Measurements from ENCODE around the gene OSBP2. TPM values are rescaled to one million over a fixed set of nuclear protein-coding genes. Genes with fewer than 3 reads are reported as not detected.

OSBP2 gene
- total RNA-seq, 2 experiments from 2014 or later = 1.2 to 1.6 TPM

- CTCF ChIA-PET = no interaction called here
- Histone ChIP-seq H3K36me3 (ENCODE audit: insufficient read depth, low read length) (no peaks in the 10 kb centered on the region), H3K4me1 (ENCODE audit: insufficient read depth, low read length) (no peaks in the 10 kb centered on the region), H3K27me3 (ENCODE audit: control insufficient read depth in 1 of 2, insufficient read depth in 2 of 2, low read length in 2 of 2) (no peaks in the 10 kb centered on the region), H3K9me3 (ENCODE audit: control insufficient read depth in 1 of 2, insufficient read depth in 1 of 2, low read length in 2 of 2) (no peaks in the 10 kb centered on the region), H3K4me3 (ENCODE audit: low read length) (no peak overlapping the region), H3K27ac (ENCODE audit: low read depth in 1 of 2, low read length in 2 of 2) (no peak overlapping the region)
- H3K4me1 Mint-ChIP-seq (ENCODE audit: low read depth) = no peaks in the 10 kb centered on the region
- ATAC-seq (ENCODE audit: poor library complexity) (no peak), DNase-seq (no peak)
- peaks cover 31% of the 10 kb centered on the region for H3K27me3 Mint-ChIP-seq
- POLR2A ChIA-PET = no interaction called here
- no peak for TF ChIP-seq CTCF (IDR thresholded peaks at IDR 0.05)
- intact Hi-C loops (cut with DNase I, micrococcal nuclease) = no loop called here
- no peak overlapping the region for H3K27ac Mint-ChIP-seq
- H3K9me3 Mint-ChIP-seq = no peaks in the 10 kb centered on the region
- no peak overlapping the region for H3K4me3 Mint-ChIP-seq
- H3K36me3 Mint-ChIP-seq (ENCODE audit: low read depth) = no peaks in the 10 kb centered on the region
These were observed 13.5 kb upstream of the OSBP2 start for GRCh38 chr22:30680991-30681770.

GRCh38 chr22:30681831-30682230, 12.8 kb upstream of the OSBP2 start:
- CTCF ChIA-PET = no interaction called here

GRCh38 chr22:30685178-30685577, 9.5 kb upstream of the OSBP2 start:
- H3K4me3 ChIP-seq (ENCODE audit: low read length) = no peak overlapping the region
- no peak for TF ChIP-seq CTCF (IDR thresholded peaks at IDR 0.05)
- H3K27me3 ChIP-seq (ENCODE audit: control insufficient read depth in 1 of 2, insufficient read depth in 2 of 2, low read length in 2 of 2) = no peaks in the 10 kb centered on the region
- H3K9me3 ChIP-seq (ENCODE audit: control insufficient read depth in 1 of 2, insufficient read depth in 1 of 2, low read length in 2 of 2) = no peaks in the 10 kb centered on the region
- no peaks in the 10 kb centered on the region for H3K9me3 Mint-ChIP-seq
- no peaks in the 10 kb centered on the region for H3K4me1 Mint-ChIP-seq (ENCODE audit: low read depth)
- intact Hi-C loops (cut with DNase I, micrococcal nuclease) = no loop called here
- no peaks in the 10 kb centered on the region for H3K4me1 ChIP-seq (ENCODE audit: insufficient read depth, low read length)
- ATAC-seq (ENCODE audit: poor library complexity) (no peak), DNase-seq (no peak)
- H3K27ac ChIP-seq (ENCODE audit: low read depth in 1 of 2, low read length in 2 of 2) = no peak overlapping the region
- H3K27ac Mint-ChIP-seq = no peak overlapping the region
- H3K27me3 Mint-ChIP-seq = peaks cover 8% of the 10 kb centered on the region
- ChIA-PET POLR2A (no interaction called here), CTCF (no interaction called here)
- no peak overlapping the region for H3K4me3 Mint-ChIP-seq
- H3K36me3 Mint-ChIP-seq (ENCODE audit: low read depth) = no peaks in the 10 kb centered on the region
- H3K36me3 ChIP-seq (ENCODE audit: insufficient read depth, low read length) = no peaks in the 10 kb centered on the region

More at GRCh38 chr22:30681831-30682230, 12.8 kb upstream of the OSBP2 start:
- Histone ChIP-seq H3K9me3 (ENCODE audit: control insufficient read depth in 1 of 2, insufficient read depth in 1 of 2, low read length in 2 of 2) (no peaks in the 10 kb centered on the region), H3K36me3 (ENCODE audit: insufficient read depth, low read length) (no peaks in the 10 kb centered on the region), H3K4me3 (ENCODE audit: low read length) (no peak overlapping the region), H3K27ac (ENCODE audit: low read depth in 1 of 2, low read length in 2 of 2) (no peak overlapping the region), H3K27me3 (ENCODE audit: control insufficient read depth in 1 of 2, insufficient read depth in 2 of 2, low read length in 2 of 2) (no peaks in the 10 kb centered on the region), H3K4me1 (ENCODE audit: insufficient read depth, low read length) (no peaks in the 10 kb centered on the region)
- no peaks in the 10 kb centered on the region for H3K9me3 Mint-ChIP-seq
- ATAC-seq (ENCODE audit: poor library complexity) (no peak), DNase-seq (no peak)
- no peaks in the 10 kb centered on the region for H3K4me1 Mint-ChIP-seq (ENCODE audit: low read depth)
- POLR2A ChIA-PET = no interaction called here
- no peak overlapping the region for H3K4me3 Mint-ChIP-seq
- H3K27me3 Mint-ChIP-seq = peaks cover 26% of the 10 kb centered on the region
- intact Hi-C loops (cut with DNase I, micrococcal nuclease) = no loop called here
- no peak overlapping the region for H3K27ac Mint-ChIP-seq
- H3K36me3 Mint-ChIP-seq (ENCODE audit: low read depth) = no peaks in the 10 kb centered on the region
- no peak for TF ChIP-seq CTCF (IDR thresholded peaks at IDR 0.05)
